PFSK-1 (cell line): ENCODE results near the gene SATB2.

Source experiments
- POLR2AphosphoS5 ChIP-seq: IDR thresholded peaks from 2 replicates; pipeline ENCODE4 v1.6.1; 2012; ENCODE audit warnings: low read depth, mild to moderate bottlenecking, control low read depth, low read length, moderate library complexity
- SIN3A ChIP-seq: IDR thresholded peaks from 2 replicates; pipeline ENCODE4 v1.6.1; 2012; ENCODE audit warnings: mild to moderate bottlenecking, low read length, moderate library complexity, borderline replicate concordance; ENCODE audit not compliant: insufficient read depth
- TAF1 ChIP-seq: IDR thresholded peaks from 2 replicates; pipeline ENCODE4 v1.6.1; 2012; ENCODE audit warnings: low read length, control low read depth, borderline replicate concordance; ENCODE audit not compliant: insufficient read depth
- TF ChIP-seq, protein P1 (sequence below), 2 experiments: IDR thresholded peaks; 2 replicates each; pipeline versions ENCODE4 v1.6.1 to v1.8.0; 2011 to 2012; ENCODE audit warnings: low read depth in 2 of 2, low read length in 2 of 2, control low read depth in 1 of 2, inconsistent platforms in 1 of 2, mild to moderate bottlenecking in 1 of 2, moderate library complexity in 1 of 2; ENCODE audit not compliant: insufficient read depth in 1 of 2

DNA sequence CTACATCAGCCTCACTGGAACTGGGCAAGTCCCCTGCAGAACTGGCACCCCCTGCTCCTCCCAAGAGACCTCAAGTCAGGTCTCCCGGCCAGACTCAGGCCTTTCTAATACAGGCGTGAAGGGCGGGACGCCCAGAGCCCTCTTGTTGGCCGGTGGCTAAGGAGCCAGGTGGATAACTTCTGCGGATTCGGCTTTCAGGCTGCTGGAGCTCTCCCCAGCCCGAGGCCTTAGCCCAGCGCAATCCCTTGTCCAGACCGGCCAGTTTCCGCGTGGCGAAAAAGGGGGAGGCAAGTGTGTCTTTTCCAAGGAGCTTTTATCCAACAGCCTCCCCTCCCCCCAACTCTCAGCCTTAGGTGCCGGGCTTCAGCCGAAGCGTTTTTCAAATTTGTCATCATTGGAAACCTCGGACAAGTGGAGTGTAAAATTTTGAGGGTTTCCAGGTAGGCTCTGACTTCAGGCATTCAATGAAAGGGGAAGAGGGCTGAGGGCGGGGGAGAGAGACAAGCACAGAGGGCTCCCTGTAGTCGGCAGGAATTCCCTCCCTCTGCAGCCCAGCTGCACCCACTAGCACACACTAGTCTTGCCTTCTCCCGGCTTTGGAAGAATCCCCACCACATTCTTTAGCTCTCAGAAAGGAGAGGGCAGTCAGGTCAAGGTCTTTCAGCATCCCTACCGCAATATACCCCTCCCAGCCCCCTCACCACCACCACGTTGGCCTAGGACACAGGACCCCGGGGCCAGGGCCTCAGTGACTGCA, 9.5 kb upstream of the SATB2 start:
- TF ChIP-seq POLR2AphosphoS5, result no peak
- TF ChIP-seq, protein P1, sequence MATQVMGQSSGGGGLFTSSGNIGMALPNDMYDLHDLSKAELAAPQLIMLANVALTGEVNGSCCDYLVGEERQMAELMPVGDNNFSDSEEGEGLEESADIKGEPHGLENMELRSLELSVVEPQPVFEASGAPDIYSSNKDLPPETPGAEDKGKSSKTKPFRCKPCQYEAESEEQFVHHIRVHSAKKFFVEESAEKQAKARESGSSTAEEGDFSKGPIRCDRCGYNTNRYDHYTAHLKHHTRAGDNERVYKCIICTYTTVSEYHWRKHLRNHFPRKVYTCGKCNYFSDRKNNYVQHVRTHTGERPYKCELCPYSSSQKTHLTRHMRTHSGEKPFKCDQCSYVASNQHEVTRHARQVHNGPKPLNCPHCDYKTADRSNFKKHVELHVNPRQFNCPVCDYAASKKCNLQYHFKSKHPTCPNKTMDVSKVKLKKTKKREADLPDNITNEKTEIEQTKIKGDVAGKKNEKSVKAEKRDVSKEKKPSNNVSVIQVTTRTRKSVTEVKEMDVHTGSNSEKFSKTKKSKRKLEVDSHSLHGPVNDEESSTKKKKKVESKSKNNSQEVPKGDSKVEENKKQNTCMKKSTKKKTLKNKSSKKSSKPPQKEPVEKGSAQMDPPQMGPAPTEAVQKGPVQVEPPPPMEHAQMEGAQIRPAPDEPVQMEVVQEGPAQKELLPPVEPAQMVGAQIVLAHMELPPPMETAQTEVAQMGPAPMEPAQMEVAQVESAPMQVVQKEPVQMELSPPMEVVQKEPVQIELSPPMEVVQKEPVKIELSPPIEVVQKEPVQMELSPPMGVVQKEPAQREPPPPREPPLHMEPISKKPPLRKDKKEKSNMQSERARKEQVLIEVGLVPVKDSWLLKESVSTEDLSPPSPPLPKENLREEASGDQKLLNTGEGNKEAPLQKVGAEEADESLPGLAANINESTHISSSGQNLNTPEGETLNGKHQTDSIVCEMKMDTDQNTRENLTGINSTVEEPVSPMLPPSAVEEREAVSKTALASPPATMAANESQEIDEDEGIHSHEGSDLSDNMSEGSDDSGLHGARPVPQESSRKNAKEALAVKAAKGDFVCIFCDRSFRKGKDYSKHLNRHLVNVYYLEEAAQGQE (IDR thresholded peaks at IDR 0.05; ENCODE audit: insufficient read depth in 1 of 2, low read depth in 2 of 2, low read length in 2 of 2), result no peak
- TF ChIP-seq SIN3A, result no peak
- no peak for TF ChIP-seq TAF1
